HepG2 (cell line): Measurements from ENCODE around the gene WNT16. TPM values are rescaled to one million over a fixed set of nuclear protein-coding genes. Genes with fewer than 3 reads are reported as not detected.

Experiments
- ATAC-seq: fragments of 200-7000 bp; cut with Tn5 transposase; 3 replicates; pipeline ENCODE4 v1.9.1; 2020; ENCODE audit warnings: mild to moderate bottlenecking, moderate library complexity
- Bru-seq: library from RNA; stranded (reverse); fragments of 400-500 nt; gene quantifications from one replicate; lab custom pipeline; 2021; lab: Mats Ljungman, UMichigan
- BruChase-seq, 2 experiments: library from RNA; stranded (reverse); fragments of 400-500 nt; gene quantifications; one replicate each; lab custom pipeline; 2021; lab: Mats Ljungman, UMichigan
- BruUV-seq: library from RNA; stranded (reverse); fragments of 400-500 nt; replicated peaks from 2 replicates; lab custom pipeline; 2021; lab: Mats Ljungman, UMichigan
- CTCF ChIA-PET: fragments of 300-600 bp; formaldehyde crosslinking; extraction: SDS; loops from one replicate; lab custom pipeline; 2021; ENCODE audit warnings: low total read pairs, inconsistent platforms, low intra/inter-chr PET ratio; lab: Yijun Ruan, JAX
- POLR2A ChIA-PET: fragments of 350-600 bp; sonication (Branson Sonifier 250); formaldehyde crosslinking; loops from one replicate; lab custom pipeline; 2020; ENCODE audit warnings: antibody characterized with exemption, inconsistent platforms; lab: Yijun Ruan, JAX
- DNase-seq: peaks from one replicate; pipeline ENCODE4 v3.0.0-alpha.2; 2015; ENCODE audit warnings: low spot score
- FAIRE-seq: peaks from 3 replicates; lab custom pipeline; 2011; peaks lifted over from hg19 to GRCh38; lab: Jason Lieb, UNC
- H2AFZ ChIP-seq: one replicate; pipeline ENCODE4 v1.6.1; 2011; ENCODE audit warnings: low read length, inconsistent platforms
- H3K27ac ChIP-seq: fragments of 300-600 bp; 3 replicates; pipeline ENCODE4 v1.8.0; 2011; ENCODE audit warnings: mixed run types, mild to moderate bottlenecking, mixed read lengths, low read length, inconsistent platforms; ENCODE audit not compliant: insufficient read depth; ENCODE audit errors: extremely low read length
- H3K27me3 ChIP-seq, 2 experiments: fragments of 200-600 bp in 1 of 2; 2 replicates in 1 of 2; 3 replicates in 1 of 2; pipeline versions ENCODE4 v1.6.0 to v1.8.0; 2011; ENCODE audit warnings: low read length in 2 of 2, mild to moderate bottlenecking in 2 of 2, moderate library complexity in 2 of 2, inconsistent platforms in 1 of 2; ENCODE audit not compliant: insufficient read depth in 2 of 2, control insufficient read depth in 1 of 2
- H3K36me3 ChIP-seq, 2 experiments: fragments of 200-600 bp in 1 of 2; replicated peaks in 1 of 2; 2 replicates in 1 of 2; 3 replicates in 1 of 2; pipeline versions ENCODE4 v1.5.1 to v1.8.0; 2011; ENCODE audit warnings: low read length in 2 of 2, inconsistent platforms in 1 of 2; ENCODE audit not compliant: insufficient read depth in 2 of 2, control insufficient read depth in 1 of 2
- H3K4me1 ChIP-seq: 2 replicates; pipeline ENCODE4 v1.5.1; 2012; ENCODE audit warnings: low read length, inconsistent platforms; ENCODE audit not compliant: insufficient read depth
- H3K4me2 ChIP-seq: 2 replicates; pipeline ENCODE4 v1.6.0; 2011; ENCODE audit warnings: low read depth, low read length, inconsistent platforms
- H3K4me3 ChIP-seq, 3 experiments: fragments of 200-600 bp in 1 of 3; sonication (generic), shearing (Covaris generic) in 1 of 3; replicated peaks in 1 of 3; 2 replicates each; pipeline ENCODE4 v1.5.1; 2011 to 2016; ENCODE audit warnings: low read length in 3 of 3, inconsistent platforms in 2 of 3, low read depth in 2 of 3, mild to moderate bottlenecking in 2 of 3, control low read depth in 1 of 3, mixed read lengths in 1 of 3; ENCODE audit not compliant: insufficient read depth in 1 of 3
- H3K79me2 ChIP-seq: one replicate; pipeline ENCODE4 v1.6.1; 2011; ENCODE audit warnings: low read length, inconsistent platforms; ENCODE audit not compliant: insufficient read depth
- H3K9ac ChIP-seq: 2 replicates; pipeline ENCODE4 v1.6.0; 2011; ENCODE audit warnings: mild to moderate bottlenecking, low read depth, low read length, inconsistent platforms; ENCODE audit not compliant: insufficient read depth
- H3K9me3 ChIP-seq: 2 replicates; pipeline ENCODE4 v1.5.1; 2012; ENCODE audit warnings: mild to moderate bottlenecking, low read length
- H4K20me1 ChIP-seq: 2 replicates; pipeline ENCODE4 v1.6.0; 2011; ENCODE audit warnings: inconsistent platforms, mild to moderate bottlenecking, low read length, moderate library complexity; ENCODE audit not compliant: insufficient read depth
- ASH2L ChIP-seq: fragments of 300-600, 200-600 bp; sonication (generic); IDR thresholded peaks from 2 replicates; pipeline ENCODE4 v1.7.0; 2017; ENCODE audit warnings: low read depth, mild to moderate bottlenecking, moderate library complexity, mixed read lengths, low read length; ENCODE audit not compliant: insufficient read length
- DR1 ChIP-seq: sonication (generic); formaldehyde crosslinking; IDR thresholded peaks from 2 replicates; pipeline ENCODE4 v1.8.0; 2021; ENCODE audit warnings: mild to moderate bottlenecking, missing genetic modification reagents, inconsistent platforms
- FOSL2 ChIP-seq: sonication (generic); formaldehyde crosslinking; IDR thresholded peaks from 2 replicates; pipeline ENCODE4 v1.4.0; 2020; ENCODE audit warnings: missing genetic modification reagents
- FOXA3 ChIP-seq: IDR thresholded peaks from 2 replicates; pipeline ENCODE4 v1.6.1; 2016; ENCODE audit warnings: missing genetic modification reagents, missing compliant biosample characterization
- HNF4A ChIP-seq: sonication (generic); formaldehyde crosslinking; IDR thresholded peaks from 2 replicates; pipeline ENCODE4 v1.4.0; 2020; ENCODE audit warnings: missing genetic modification reagents
- HOXD1 ChIP-seq: sonication (generic); formaldehyde crosslinking; IDR thresholded peaks from 2 replicates; pipeline ENCODE4 v1.5.0; 2020; ENCODE audit warnings: missing genetic modification reagents
- PAXIP1 ChIP-seq: sonication (generic); formaldehyde crosslinking; conservative IDR thresholded peaks from 2 replicates; pipeline ENCODE4 v1.4.0; 2020; ENCODE audit warnings: mild to moderate bottlenecking, missing genetic modification reagents, moderate library complexity
- PTBP1 ChIP-seq: fragments of 200-400 bp; formaldehyde crosslinking; IDR thresholded peaks from 2 replicates; pipeline ENCODE4 v1.6.1; 2018; ENCODE audit warnings: low read length, low read depth; ENCODE audit not compliant: poor library complexity, severe bottlenecking
- SIX4 ChIP-seq: sonication (generic); formaldehyde crosslinking; IDR thresholded peaks from 2 replicates; pipeline ENCODE4 v1.4.0; 2020; ENCODE audit warnings: missing genetic modification reagents
- SOX13 ChIP-seq, 3 experiments: fragments of 450-650 bp in 1 of 3; sonication (generic) in 1 of 3; formaldehyde crosslinking in 1 of 3; IDR thresholded peaks in 2 of 3; conservative IDR thresholded peaks in 1 of 3; 2 replicates each; pipeline versions ENCODE4 v1.5.0 to v1.6.1; 2016 to 2020; ENCODE audit warnings: antibody characterized with exemption in 1 of 3, mild to moderate bottlenecking in 1 of 3, missing compliant biosample characterization in 1 of 3, missing genetic modification reagents in 1 of 3, moderate library complexity in 1 of 3
- STAG1 ChIP-seq: sonication (generic); formaldehyde crosslinking; IDR thresholded peaks from 2 replicates; pipeline ENCODE4 v1.4.0; 2020; ENCODE audit warnings: missing genetic modification reagents
- WIZ ChIP-seq: sonication (generic); formaldehyde crosslinking; IDR thresholded peaks from 2 replicates; pipeline ENCODE4 v1.5.1; 2020; ENCODE audit warnings: mild to moderate bottlenecking, missing genetic modification reagents
- ZBTB7A ChIP-seq: sonication (generic); formaldehyde crosslinking; IDR thresholded peaks from 2 replicates; pipeline ENCODE4 v1.8.0; 2022; ENCODE audit warnings: mild to moderate bottlenecking, missing genetic modification reagents
- ZFP1 ChIP-seq: IDR thresholded peaks from 2 replicates; pipeline ENCODE4 v1.6.1; 2016
- ZFP62 ChIP-seq: sonication (generic); formaldehyde crosslinking; IDR thresholded peaks from 2 replicates; pipeline ENCODE4 v1.4.0; 2020; ENCODE audit warnings: missing genetic modification reagents
- ZMYM2 ChIP-seq: sonication (generic); formaldehyde crosslinking; IDR thresholded peaks from 2 replicates; pipeline ENCODE4 v1.8.0; 2022; ENCODE audit warnings: mild to moderate bottlenecking, missing genetic modification reagents
- ZNF274 ChIP-seq: sonication (generic); formaldehyde crosslinking; IDR thresholded peaks from 2 replicates; pipeline ENCODE4 v1.5.1; 2020; ENCODE audit warnings: mild to moderate bottlenecking, missing genetic modification reagents
- ZNF605 ChIP-seq: sonication (generic); formaldehyde crosslinking; IDR thresholded peaks from 2 replicates; pipeline ENCODE4 v1.8.0; 2022; ENCODE audit warnings: mild to moderate bottlenecking, missing genetic modification reagents
- WGBS: methylation state at CpG from one replicate; pipeline ENCODE4 v1.1.6; 2017; ENCODE audit warnings: low lambda C conversion rate; 5-methylcytosine and 5-hydroxymethylcytosine counted together
- in situ Hi-C: cut with HindIII; loops from 2 replicates; pipeline ENCODE4 v1.10.0; 2017; ENCODE audit warnings: low pct_unique_long_range_greater_than_20kb; ENCODE audit not compliant: extremely low pct_ligation_motif_present
- intact Hi-C: fragments of 100-400 bp; cut with micrococcal nuclease; formaldehyde crosslinking; loops from one replicate; pipeline ENCODE4 v1.10.0; 2022; ENCODE audit not compliant: unreplicated experiment
- long read RNA-seq, 2 experiments: library from RNA in 1 of 2; library from polyadenylated mRNA in 1 of 2; stranded (forward) in 1 of 2; unstranded in 1 of 2; transcript quantifications; one replicate each; pipeline ENCODE4 v2.0.0, GENCODE V29; 2019 to 2022
- polyA minus RNA-seq, 3 experiments: library from RNA; depleted of rRNA, polyadenylated mRNA; stranded (reverse); fragments of >200 nt; gene quantifications; 2 replicates each; pipeline ENCODE4 v1.2.3, GENCODE V29; 2011; ENCODE audit warnings: low replicate concordance in 1 of 3
- polyA plus RNA-seq, 8 experiments: library from polyadenylated mRNA; depleted of rRNA in 3 of 8; stranded (reverse) in 7 of 8; unstranded in 1 of 8; fragments of >200 nt; fragmentation: Illumina TruSeq in 4 of 8; extraction: Trizol in 4 of 8; gene quantifications; 2 replicates each; pipeline versions ENCODE4 v1.2.1 to v1.2.3, GENCODE V29; 2011 to 2016; ENCODE audit warnings: low read depth in 4 of 8, missing spikeins in 1 of 8, mixed read lengths in 1 of 8; ENCODE audit not compliant: insufficient read depth in 1 of 8
- total RNA-seq, 5 experiments: library from RNA; depleted of rRNA; stranded (reverse); fragments of >200 nt; fragmentation: Illumina TruSeq; extraction: Trizol; gene quantifications; 2 replicates each; pipeline ENCODE4 v1.2.3, GENCODE V29; 2016; ENCODE audit warnings: low read depth in 1 of 5

Gene WNT16
- total RNA-seq (2016; rRNA removed; fragmentation: Illumina TruSeq; extraction: Trizol), result not detected in 2 replicates
- not detected in 2 replicates for total RNA-seq (2016; cell fraction: cytosol; rRNA removed; fragmentation: Illumina TruSeq; extraction: Trizol; ENCODE audit: low read depth)
- total RNA-seq (2016; cell fraction: insoluble cytoplasmic fraction; rRNA removed; fragmentation: Illumina TruSeq; extraction: Trizol), result not detected in 2 replicates
- total RNA-seq (2016; cell fraction: membrane; rRNA removed; fragmentation: Illumina TruSeq; extraction: Trizol), result not detected in 2 replicates
- total RNA-seq (2016; cell fraction: nucleus; rRNA removed; fragmentation: Illumina TruSeq; extraction: Trizol), result not detected in 2 replicates
- not detected in 2 replicates for polyA plus RNA-seq (2011; rRNA removed)
- not detected in 2 replicates for polyA plus RNA-seq (2011; cell fraction: cytosol; rRNA removed)
- not detected in 2 replicates for polyA plus RNA-seq (2011; cell fraction: nucleus; rRNA removed)
- not detected in 2 replicates for polyA plus RNA-seq (2012)
- polyA plus RNA-seq (2016; cell fraction: cytosol; fragmentation: Illumina TruSeq; extraction: Trizol; ENCODE audit: low read depth), result not detected in 2 replicates
- polyA plus RNA-seq (2016; cell fraction: insoluble cytoplasmic fraction; fragmentation: Illumina TruSeq; extraction: Trizol; ENCODE audit: low read depth), result not detected in 2 replicates
- polyA plus RNA-seq (2016; cell fraction: membrane; fragmentation: Illumina TruSeq; extraction: Trizol; ENCODE audit: low read depth), result not detected in 2 replicates
- polyA plus RNA-seq (2016; cell fraction: nucleus; fragmentation: Illumina TruSeq; extraction: Trizol; ENCODE audit: insufficient read depth, low read depth), result not detected in 2 replicates
- polyA minus RNA-seq (2011; rRNA and poly(A)+ RNA removed; ENCODE audit: low replicate concordance), result not detected in 2 replicates
- polyA minus RNA-seq (2011; cell fraction: cytosol; rRNA and poly(A)+ RNA removed), result not detected in 2 replicates
- polyA minus RNA-seq (2011; cell fraction: nucleus; rRNA and poly(A)+ RNA removed), result not detected in 2 replicates
- Bru-seq, nascent RNA, result not detected
- BruChase-seq, experiment 1, labeled RNA remaining after a 6-hour chase, result not detected
- not detected for BruChase-seq, experiment 2, labeled RNA remaining after a 2-hour chase
- long read RNA-seq, experiment 1, result 0 reads
- long read RNA-seq, experiment 2, result 0 reads

- intact Hi-C loops, result no loop called here
- POLR2A ChIA-PET, result no interaction called here
- TF ChIP-seq FOXA3 (CRISPR knock-in tag) (no peak), ZFP1 (CRISPR knock-in tag) (no peak), SIX4 (no peak), WIZ (no peak), SOX13 (IDR thresholded peaks at IDR 0.05) (no peak), SOX13 (CRISPR knock-in tag; conservative IDR thresholded peaks at IDR 0.05 in 1 of 2, IDR thresholded peaks at IDR 0.05 in 1 of 2) (no peak), ASH2L (no peak), ZFP62 (CRISPR knock-in tag) (no peak), DR1 (CRISPR knock-in tag) (no peak), ZNF274 (CRISPR knock-in tag) (no peak), ZBTB7A (CRISPR knock-in tag) (no peak), HNF4A (CRISPR knock-in tag) (no peak), PAXIP1 (CRISPR knock-in tag) (no peak), PTBP1 (no peak), ZNF605 (CRISPR knock-in tag) (no peak), STAG1 (CRISPR knock-in tag) (no peak), ZMYM2 (no peak), FOSL2 (CRISPR knock-in tag) (no peak), HOXD1 (CRISPR knock-in tag) (no peak)
Observed at GRCh38 chr7:121328508-121329190, at the start of gene WNT16. TSS of gene WNT16 (plus strand) at chr7:121329000. CDS start at chr7:121329293, 293 bp downstream.

More at GRCh38 chr7:121328508-121329190, at the start of gene WNT16:
- CTCF ChIA-PET, result no interaction called here
- in situ Hi-C loops, result no loop called here
- Histone ChIP-seq H3K4me3 (no peak within 1 kb of the TSS), H3K9me3 (no peaks in the 10 kb centered on the region), H3K9ac (no peak within 1 kb of the TSS), H3K27ac (no peak within 1 kb of the TSS), H3K4me1 (peaks cover 4% of the 10 kb centered on the region; the same call in 1 of the 2 replicates), H2AFZ (no peak within 1 kb of the TSS), H3K4me2 (no peak within 1 kb of the TSS), H3K79me2 (no peaks in the 10 kb centered on the region), H4K20me1 (no peaks in the 10 kb centered on the region), H3K36me3 (no peaks in the 10 kb centered on the region), H3K27me3 (peaks cover 3 to 42% of the 10 kb centered on the region in 2 experiments; a peak in 3 of 5 replicates)
- 59% methylated on average over 12 of the region's 27 CpGs for WGBS
- no TSS peak for BruUV-seq
- DNase-seq, result no peak
- ATAC-seq, result peak; percentile 37
- FAIRE-seq, result no peak
